Astrocyte of the cerebellum (primary cell): ENCODE data around the gene SULT2B1.

Experiments used
- DNase-seq: peaks from one replicate; pipeline ENCODE4 v3.0.0-alpha.2; 2011; ENCODE audit warnings: low read depth
- H3K4me3 ChIP-seq: 2 replicates; pipeline ENCODE4 v1.5.1; 2011; ENCODE audit warnings: mild to moderate bottlenecking, low read depth, low read length, moderate library complexity
- CTCF ChIP-seq: IDR thresholded peaks from 2 replicates; pipeline ENCODE4 v1.5.1; 2012; ENCODE audit warnings: low read length, low read depth, moderate library complexity, mild to moderate bottlenecking; ENCODE audit errors: missing control alignments
- in situ Hi-C: cut with HindIII; loops from 2 replicates; pipeline ENCODE4 v1.10.0; 2017; ENCODE audit warnings: low sequenced_read_pairs

The SULT2B1 gene

GRCh38 chr19:48510421-48511268 lies 41.3 kb upstream of the SULT2B1 start:
- in situ Hi-C loops: no loop called here
- H3K4me3 ChIP-seq: peak overlapping the region; percentile 20
- no peak for TF ChIP-seq CTCF
- DNase-seq: no peak

GRCh38 chr19:48511321-48511731 lies 40.6 kb upstream of the SULT2B1 start:
- in situ Hi-C loops: no loop called here
- DNase-seq: no peak
- no peak overlapping the region for H3K4me3 ChIP-seq
- no peak for TF ChIP-seq CTCF

- DNase-seq: no peak
- in situ Hi-C loops: no loop called here
These were observed 40.0 kb upstream of the SULT2B1 start, which contains the start of gene LMTK3 for GRCh38 chr19:48511800-48512503. LMTK3 (minus strand) TSS chr19:48511835; CDS start chr19:48511576, 259 bp downstream.

GRCh38 chr19:48512504-48513288 lies 39.3 kb upstream of the SULT2B1 start:
- in situ Hi-C loops: no loop called here
- no peak overlapping the region for H3K4me3 ChIP-seq
- TF ChIP-seq CTCF: no peak
- DNase-seq: no peak

More at GRCh38 chr19:48511800-48512503, 40.0 kb upstream of the SULT2B1 start, which contains the start of gene LMTK3:
- H3K4me3 ChIP-seq: peak within 1 kb of the TSS; percentile 20
- TF ChIP-seq CTCF: no peak

- peak overlapping the region; percentile 56 for H3K4me3 ChIP-seq
- DNase-seq: peak; percentile 12
- TF ChIP-seq CTCF: no peak
- in situ Hi-C loops: no loop called here
These were observed 38.5 kb upstream of the SULT2B1 start for GRCh38 chr19:48513289-48514122.
